HuH-7.5 (cell line): Measurements from ENCODE around the gene KRT78.

Source experiments
- DNase-seq: peaks from one replicate; pipeline ENCODE4 v3.0.0; 2011; ENCODE audit warnings: low spot score

Gene KRT78

DNA sequence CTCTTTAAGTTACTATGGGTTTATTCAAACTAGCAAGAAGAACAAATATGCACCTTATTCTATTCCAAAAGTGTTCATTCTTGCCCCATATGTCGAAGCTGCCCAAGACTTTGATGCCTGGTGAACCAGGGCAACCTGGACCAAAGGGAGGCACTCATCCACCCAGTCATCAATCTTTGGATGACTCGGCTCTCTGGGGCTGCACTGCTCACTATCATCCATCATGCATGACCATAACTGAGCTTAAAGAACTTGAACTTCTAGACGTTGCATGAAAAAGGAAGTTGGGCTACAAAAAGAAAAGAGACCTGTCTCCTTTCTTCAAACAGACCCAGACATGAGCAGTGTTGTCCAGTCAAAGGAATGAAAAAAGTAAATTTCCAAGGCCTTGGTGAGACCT is 36.0 kb downstream of the KRT78 start:
- DNase-seq = no peak

DNA sequence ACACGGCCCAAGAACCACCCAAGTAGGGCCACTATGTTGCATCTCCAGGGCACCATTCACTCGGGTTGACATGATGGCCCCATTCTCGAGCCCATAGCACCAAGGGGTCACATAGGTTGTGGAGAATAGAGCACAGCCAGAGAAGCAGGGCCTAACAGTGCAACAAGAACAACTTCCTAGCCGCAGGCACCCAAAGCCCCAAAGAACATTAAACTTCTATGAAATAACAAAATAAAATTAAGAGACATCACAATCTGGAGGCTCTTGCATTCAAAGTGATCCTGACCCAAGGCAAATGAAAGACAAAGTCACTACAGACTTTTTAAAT is 36.8 kb downstream of the KRT78 start:
- DNase-seq = no peak

GRCh38 chr12:52811191-52812072 is 37.4 kb downstream of the KRT78 start:
- DNase-seq = no peak

GRCh38 chr12:52810554-52810953 is 38.2 kb downstream of the KRT78 start:
- no peak for DNase-seq

GRCh38 chr12:52809166-52809565 is 39.6 kb downstream of the KRT78 start:
- DNase-seq = no peak

- DNase-seq = no peak
Measured at GRCh38 chr12:52808573-52809160, 40.1 kb downstream of the KRT78 start.

DNA sequence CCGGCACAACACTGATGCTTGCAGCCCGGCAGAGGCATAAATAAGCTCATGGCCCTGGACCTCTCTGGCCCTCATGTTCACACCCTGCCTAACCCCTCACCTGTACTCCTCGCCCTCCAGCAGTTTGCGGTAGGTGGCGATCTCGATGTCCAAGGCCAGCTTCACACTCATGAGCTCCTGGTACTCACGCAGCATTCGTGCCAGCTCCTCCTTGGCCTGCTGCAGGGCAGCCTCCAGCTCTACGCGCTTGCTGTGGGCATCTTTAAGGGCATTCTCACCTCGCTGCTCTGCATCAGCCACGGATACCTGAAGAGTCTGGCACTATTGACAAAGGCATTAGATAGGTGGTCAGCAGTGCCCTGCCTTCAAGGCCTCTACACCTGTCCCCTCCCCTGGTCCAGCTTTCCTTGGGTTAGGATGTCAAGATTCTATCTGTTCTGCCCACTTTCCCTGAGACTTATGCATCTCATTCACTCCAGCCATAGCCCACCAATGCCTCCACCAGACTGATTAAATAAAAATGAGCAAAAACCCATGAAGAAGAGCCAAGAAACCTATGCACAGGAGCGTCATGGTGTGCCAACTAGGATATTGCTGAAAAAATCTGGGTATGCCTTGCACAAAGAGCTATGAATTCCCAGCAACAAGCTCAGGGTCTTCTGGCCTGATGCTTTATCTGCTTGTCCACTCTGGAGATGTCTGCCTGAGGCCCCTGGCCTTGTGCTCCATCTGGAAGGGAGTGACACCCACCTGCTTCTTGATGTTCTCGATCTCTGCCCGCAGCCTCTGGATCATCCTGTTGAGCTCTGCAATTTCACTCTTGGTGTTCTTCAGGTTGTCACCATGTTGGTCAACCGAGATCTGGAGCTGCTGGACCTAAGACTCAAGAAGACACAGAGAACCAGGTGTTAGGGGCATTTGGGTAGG is 41.0 kb downstream of the KRT78 start:
- no peak for DNase-seq

DNA sequence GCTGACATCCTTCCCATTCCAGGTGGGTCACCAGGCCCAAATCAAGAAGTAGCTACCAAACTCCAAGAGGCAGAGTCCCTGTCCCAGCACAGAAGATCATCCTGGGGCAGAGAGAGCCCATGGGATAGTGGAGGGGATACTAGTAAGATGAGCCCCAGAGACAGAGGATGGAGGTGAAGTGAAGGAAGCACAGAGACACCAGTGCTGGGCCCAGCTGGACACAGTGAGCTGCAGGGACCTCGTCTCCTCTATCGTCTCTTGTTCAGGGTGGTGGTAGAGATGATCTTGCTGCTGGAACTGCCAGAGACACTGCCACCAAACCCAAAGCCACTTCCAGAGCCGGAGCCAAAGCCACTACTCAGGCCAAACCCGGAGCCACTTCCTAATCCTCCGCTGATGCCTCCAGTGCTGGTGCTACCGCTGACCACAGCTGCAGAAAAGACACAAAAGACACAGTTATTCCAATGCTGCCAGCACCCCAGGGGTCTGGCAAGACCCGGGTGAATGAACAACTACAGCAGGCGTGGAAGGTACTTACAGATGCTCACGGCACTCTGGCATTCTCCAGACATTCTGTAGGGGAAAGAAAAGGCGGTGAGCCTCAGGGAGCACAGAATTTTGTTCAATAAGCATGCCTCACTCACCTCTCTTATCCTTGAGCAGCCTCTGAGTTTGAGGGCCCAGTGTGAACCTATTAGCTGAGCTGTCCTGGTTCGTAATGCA is 41.8 kb downstream of the KRT78 start:
- no peak for DNase-seq

GRCh38 chr12:52806169-52806811 is 42.5 kb downstream of the KRT78 start:
- no peak for DNase-seq

GRCh38 chr12:52805739-52806138 is 43.1 kb downstream of the KRT78 start:
- DNase-seq = no peak

- DNase-seq = no peak
Measured at GRCh38 chr12:52805000-52805399, 43.8 kb downstream of the KRT78 start.

DNA sequence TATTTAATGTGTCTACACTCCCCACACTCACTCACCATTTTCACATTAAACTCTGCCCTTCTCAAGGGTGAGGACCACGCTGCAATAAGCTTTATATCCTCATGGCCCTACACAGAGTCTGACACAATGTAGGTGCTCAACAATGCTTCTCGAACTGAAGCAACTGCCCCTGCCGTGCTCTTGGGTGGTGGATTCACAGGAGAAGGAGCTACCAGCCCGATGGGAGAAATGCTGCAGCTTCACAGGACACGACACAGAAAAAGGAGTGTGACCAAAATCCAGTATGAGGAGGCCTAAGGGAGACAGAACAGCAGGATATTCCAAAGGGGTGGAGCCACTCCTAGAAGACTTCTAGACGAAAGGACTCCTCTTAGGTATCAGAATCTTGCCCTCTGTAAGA is 46.4 kb downstream of the KRT78 start:
- no peak for DNase-seq

DNA sequence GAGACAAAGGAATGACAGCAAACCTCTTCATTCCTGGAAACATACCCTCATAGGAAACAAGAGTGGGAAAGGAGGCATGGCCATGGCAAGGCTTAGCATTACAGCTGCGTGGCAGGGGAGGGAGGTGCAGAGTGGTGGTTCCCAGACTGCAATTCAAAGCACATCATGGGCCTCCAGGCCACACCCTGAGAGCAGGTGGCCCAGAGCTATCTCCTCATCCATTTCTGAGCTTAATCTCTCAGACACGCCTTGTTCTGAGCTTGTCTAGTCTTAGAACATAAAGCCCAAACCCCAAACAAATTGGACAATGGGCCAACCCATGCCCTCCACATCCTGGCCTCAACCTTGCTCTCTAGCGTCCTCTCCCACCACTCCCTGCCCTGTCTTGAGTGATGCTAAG is 47.0 kb downstream of the KRT78 start:
- no peak for DNase-seq

DNA sequence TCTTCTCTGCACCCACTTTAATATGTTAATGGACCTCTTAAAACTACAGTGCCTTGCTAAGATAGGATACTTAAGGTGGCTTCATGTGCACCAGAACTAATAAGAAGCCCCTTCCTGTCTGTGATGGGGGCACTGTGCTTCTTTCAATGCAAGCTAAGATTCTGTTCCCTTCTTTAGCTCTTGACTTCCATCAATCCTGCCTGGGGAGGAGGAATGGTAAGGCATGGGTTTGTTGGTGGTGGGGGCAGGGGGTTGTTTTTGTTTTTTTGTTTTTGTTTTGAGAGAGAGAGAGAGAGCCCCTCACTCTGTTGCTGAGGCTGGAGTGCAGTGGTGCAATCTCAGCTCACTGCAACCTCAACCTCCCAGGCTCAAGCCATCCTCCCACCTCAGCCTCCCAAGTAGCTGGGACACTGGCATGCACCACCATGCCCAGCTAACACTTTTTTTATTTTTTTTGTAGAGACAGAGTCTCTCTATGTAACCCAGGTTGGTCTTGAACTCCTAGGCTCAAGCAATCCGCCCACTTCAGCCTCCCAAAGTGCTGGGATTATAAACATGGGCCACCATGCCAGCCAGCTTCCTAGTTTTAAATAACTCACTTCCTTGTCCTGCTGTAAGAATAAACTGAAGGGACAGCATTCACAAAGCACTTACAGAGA is 48.4 kb downstream of the KRT78 start:
- DNase-seq = no peak

DNA sequence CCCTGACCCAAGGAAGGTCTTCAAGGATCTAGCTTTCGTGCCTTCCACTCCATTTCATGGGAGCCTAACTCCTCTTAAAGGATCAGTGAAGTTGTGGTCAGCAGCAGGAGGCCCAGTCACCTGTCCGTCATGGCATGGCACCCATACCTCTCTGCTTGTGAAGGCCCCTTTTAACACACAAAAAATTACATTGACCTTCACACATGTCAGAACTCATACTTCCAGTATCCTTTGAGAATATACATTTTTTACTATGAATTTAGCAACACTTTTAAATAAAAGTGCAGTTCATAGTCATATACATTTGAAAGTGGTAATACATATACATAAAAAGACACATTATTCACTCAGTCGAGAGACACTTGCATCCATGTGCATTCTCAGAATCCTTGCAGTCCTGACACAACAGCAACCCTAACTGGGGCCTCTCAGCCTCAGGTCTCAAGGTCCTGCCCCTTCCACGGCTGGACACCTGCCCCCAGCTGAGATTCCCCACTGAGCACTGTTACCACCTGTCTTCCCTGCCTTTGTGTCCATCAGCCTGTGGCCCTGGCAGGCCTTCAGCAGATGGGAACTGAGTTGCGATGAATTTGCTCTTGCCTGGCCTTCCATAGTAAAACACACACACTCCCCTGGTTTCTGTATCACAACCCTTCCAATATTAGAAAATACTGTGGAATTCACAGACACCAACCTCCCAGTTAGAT is 49.1 kb downstream of the KRT78 start:
- no peak for DNase-seq

GRCh38 chr12:52798671-52799504 is 49.9 kb downstream of the KRT78 start:
- no peak for DNase-seq

- no peak for DNase-seq
Measured at GRCh38 chr12:52798003-52798670, 50.7 kb downstream of the KRT78 start.

DNA sequence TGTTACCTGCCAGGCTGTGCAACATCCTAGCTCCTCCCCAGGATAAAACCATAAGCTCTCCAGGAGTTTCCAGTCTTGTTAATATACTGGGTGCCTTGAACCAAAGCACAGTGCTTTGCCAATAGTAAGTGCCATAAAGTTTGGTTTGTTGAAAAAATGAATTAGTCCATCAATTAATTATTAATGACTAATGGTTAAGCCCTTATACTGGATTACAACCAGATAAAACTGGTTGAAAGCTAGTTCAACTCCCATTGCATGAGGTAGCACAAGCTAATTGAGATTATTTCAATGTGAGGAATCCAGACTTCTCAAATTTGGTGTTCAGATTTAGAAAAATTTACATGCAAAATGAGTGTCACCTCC is 51.3 kb downstream of the KRT78 start:
- DNase-seq = no peak
